GM19463 (cell line): ENCODE results near the gene CXCR3.
"Not testable (repeated sequence)": the region's sequence is repeated elsewhere in the genome, so short reads cannot be mapped to it uniquely, and the experiment has no call there.

Experiments used
- ATAC-seq: cut with Tn5 transposase; IDR thresholded peaks from one replicate; pipeline ENCODE4 v1.9.1; 2021; ENCODE audit warnings: mild to moderate bottlenecking, moderate library complexity; ENCODE audit not compliant: unreplicated experiment

Gene CXCR3

GRCh38 chrX:71615056-71615455, 3.3 kb downstream of the CXCR3 start:
- no peak for ATAC-seq

DNA sequence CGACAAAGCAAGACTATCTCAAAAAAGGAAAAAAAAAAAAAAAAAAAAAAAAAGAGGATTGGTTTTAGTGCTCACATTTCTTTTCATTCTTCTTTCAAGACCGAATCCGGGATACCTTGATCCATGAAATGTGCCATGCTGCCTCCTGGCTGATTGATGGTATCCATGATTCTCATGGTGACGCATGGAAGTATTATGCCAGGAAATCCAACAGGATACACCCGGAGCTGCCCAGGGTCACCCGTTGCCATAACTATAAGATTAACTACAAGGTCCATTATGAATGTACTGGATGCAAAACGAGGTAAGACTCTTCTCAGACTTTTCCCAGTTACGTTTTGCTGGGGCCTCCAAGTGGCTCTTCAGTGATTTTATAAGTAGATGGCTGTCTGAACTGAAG, 6.1 kb downstream of the CXCR3 start:
- no peak for ATAC-seq

- ATAC-seq, result not testable (repeated sequence)
These were observed 6.6 kb downstream of the CXCR3 start for GRCh38 chrX:71611736-71612135.

DNA sequence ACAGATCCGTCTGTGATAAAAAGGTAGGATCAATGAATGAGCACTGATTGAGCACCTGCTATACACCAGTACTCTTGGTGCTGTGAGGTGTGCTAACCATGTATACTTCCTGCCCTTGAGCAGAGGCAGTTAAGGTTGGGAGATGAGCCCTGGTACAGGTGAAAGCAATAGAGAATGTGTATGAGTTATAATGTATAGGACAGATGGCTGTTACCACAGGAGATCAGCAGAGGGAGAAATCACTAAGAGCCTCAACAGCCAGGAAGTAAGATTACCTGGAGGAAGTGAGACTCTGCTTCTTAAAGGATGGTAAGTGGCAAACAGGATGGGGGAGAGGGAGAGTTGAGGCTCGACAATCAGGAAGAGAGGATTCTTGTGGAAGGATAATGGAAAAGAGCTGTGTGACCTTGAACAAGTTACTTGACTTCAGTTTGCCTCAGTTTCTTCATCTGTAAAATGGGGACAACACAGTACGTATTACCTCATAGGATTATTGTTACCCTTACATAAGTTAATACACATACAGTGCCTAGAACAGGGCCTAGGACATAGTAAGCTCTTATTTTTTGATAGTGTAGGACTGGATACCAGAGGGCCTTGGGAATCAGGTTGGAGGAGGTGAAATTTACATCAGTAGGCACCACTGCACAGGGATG, 9.1 kb downstream of the CXCR3 start:
- ATAC-seq, result no peak

GRCh38 chrX:71607488-71607887, 10.8 kb downstream of the CXCR3 start:
- no peak for ATAC-seq

DNA sequence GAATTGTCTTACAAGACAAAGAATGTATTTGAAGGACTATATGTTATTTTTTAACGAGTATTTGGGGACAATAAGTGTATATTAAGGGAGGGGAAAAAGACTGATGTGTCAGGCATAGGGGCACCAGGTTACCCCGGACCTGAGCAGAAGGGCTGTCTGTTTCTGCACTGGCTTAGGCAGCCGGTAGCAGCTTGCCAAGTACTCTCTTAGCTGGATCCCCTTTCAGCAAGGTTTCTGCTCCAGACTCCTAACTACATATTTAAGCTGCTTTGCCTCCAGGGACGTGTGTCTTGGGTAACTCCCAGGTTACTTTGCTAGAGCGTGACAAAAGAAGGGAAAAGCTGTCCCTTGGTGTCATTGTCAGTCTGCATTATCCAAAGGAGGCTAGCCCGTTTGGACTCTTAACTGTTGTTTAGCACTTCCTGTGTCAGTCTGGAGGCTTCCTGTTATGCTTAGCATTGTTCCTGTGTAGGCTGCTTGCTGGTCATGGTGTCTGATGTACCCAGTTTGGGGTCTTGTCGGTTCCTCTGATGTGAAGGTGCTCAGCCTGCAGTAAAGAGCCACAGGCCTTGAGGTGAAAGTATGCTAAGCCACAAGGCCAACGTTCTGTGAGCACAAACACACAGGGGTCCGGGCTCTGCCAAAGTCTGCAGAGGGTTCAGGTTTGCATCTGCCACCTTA, 11.6 kb downstream of the CXCR3 start:
- no peak for ATAC-seq

GRCh38 chrX:71604796-71605568, 13.3 kb downstream of the CXCR3 start:
- no peak for ATAC-seq

DNA sequence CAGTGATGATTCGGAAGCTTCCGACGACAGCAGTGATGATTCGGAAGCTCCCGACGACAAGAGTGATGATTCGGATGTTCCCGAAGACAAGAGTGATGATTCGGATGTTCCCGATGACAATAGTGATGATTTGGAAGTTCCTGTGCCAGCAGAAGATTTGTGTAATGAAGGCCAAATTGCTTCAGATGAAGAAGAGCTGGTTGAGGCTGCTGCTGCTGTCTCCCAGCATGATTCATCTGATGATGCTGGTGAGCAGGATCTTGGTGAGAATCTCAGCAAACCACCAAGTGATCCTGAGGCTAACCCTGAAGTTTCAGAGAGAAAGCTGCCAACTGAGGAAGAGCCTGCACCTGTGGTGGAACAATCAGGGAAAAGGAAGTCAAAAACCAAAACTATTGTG, 14.2 kb downstream of the CXCR3 start:
- ATAC-seq, result no peak

DNA sequence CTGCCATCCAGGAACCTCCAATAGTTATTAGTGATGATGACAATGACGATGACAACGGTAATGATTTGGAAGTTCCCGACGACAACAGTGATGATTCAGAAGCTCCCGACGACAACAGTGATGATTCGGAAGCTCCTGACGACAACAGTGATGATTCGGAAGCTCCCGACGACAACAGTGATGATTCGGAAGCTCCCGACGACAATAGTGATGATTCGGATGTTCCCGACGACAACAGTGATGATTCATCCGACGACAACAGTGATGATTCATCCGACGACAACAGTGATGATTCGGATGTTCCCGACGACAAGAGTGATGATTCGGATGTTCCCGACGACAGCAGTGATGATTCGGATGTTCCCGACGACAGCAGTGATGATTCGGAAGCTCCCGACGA, 14.7 kb downstream of the CXCR3 start:
- no peak for ATAC-seq

DNA sequence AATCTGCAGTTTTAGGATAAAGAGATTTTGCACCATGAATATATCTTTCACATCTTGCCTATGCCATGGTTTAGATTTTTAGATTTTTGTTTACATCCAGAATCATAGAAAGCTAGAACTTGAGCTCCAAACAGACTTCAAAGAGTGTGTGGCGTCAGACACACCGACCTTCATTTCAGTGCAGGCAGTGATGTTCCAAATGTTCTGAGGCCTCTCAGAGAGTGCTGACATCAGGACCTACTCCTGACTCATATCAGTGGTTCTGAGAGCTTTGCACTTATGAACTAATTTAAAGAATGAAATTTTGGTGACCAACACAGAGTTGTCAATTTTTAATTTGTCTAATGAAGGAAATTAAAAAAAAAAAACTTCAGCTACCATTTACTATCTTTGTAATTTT, 18.3 kb downstream of the CXCR3 start:
- no peak for ATAC-seq

- not testable (repeated sequence) for ATAC-seq
These were observed 25.1 kb downstream of the CXCR3 start for GRCh38 chrX:71593210-71593609.

DNA sequence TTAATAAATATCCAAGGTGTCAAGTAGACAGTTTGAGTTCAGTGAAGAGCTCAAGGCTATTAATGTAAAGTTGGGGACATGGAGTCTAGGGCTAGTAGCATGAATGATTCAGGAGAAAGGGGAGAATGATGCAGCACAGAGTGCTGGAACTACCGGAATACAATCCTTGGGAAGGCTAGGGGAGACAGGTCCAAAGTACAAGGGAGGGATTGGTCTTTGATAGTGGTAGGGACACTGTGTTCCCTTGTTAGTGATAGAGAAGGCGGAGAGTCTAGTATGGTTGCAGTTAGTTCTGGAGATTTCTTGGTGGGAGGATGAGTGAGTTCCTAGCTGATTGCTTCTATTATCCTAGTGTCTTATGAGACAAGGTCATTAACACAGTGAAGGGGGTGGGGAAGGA, 31.4 kb downstream of the CXCR3 start:
- ATAC-seq, result no peak

DNA sequence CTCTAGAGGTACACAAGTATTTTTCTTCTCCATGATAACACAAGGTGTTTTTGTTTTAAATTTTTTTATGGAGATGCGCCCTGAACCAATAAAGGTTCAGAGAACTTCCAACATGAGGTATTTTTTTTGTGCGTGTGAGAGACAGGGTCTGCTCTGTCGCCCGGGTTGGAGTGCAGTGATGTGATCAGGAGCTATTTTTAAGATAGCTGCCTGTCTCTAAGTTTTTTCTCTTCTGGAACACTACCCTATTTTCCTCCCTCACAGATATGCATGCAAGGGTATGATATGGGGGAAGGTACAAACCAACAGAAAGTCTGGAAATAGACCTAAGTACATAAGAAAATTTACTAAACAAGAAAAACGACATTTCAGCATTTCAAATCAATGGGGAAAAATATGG, 37.1 kb downstream of the CXCR3 start:
- no peak for ATAC-seq

DNA sequence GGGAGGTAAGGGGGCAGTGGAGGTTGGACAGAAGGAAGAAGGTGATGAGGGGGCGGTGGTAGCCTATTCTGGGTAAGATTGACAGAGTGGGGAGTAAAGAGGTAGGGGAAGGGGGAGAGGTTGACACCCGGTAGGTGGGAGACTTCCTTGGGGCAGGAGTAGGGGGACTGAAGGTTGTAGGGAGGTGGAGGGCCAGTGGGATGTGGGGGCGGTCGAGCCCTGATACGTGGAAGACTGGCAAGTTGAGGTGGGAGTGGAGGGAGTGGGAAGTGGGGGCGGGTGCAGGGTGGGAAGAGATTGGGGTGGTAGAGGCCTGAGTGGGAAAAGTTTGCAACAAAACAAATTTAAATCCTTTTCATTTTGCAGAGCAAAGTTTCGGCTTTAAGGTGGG, 38.3 kb downstream of the CXCR3 start:
- no peak for ATAC-seq

GRCh38 chrX:71579136-71579989, 38.9 kb downstream of the CXCR3 start:
- no peak for ATAC-seq

DNA sequence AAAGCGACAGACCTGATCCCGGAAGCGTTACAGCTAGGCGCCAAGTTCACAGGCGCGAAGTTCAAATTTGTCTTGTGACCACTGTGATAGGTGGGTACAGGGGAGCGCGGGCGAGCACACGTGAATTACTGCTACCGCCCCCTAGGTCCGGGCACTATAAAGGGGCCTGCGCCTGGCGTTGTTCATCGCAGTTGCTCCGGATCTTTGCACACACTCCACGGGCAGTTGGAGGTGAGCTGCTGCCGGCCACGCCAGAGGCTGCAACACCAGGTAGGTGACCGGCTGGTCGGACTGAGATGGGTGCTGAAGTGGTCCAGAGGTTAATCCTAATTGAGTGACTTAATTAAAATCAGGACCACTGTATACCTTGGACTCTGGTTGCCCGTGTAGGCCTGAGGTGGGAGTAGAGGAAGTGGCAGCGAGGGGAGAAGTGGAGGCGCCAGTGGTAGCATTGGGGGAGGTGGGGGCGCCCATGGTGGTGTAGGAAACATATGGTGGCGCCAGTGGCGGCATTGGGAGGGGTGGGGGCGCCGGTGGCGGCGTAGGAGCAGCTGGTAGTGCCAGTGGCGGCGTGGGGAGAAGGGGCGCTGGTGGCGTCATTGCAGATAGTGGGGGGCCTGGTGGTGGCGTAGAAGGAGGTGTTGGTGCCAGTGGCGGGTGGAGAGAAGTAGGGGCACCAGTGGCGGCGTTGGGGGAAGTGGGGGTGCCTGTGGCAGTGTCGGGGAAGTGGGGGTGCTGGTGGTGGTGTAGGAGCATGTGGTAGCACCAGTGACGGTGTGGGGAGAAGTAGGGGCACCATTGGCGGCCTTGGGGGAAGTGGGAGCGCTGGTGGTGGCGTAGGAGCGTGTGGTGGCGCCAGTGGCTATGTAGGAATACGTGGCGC, 39.8 kb downstream of the CXCR3 start, which contains the start of gene GCNA:
Gene GCNA (plus strand): TSS at position 185 of the 883 bp plus-strand sequence. CDS start 2,385 bp downstream, outside the sequence.
- no peak for ATAC-seq

DNA sequence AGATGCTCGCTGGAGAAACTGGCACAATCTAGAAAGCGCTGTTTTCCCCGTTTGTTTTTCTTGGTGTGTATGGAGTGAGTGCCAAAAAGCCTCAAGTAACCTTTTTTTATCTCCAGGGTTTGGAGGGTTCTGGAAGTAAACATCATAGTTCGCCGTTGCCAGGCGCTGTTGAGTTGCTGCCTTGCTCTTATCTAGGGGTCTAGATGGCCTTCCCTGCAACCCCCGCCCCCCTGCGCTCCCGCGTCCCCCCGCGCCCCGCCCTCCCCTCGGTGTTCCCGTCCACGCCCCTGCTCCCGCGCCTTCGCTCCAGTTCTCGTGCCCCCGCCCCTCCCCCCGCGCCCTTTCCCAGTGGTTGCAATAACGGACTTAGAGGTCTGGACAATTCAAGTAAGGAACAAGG, 40.6 kb downstream of the CXCR3 start:
- no peak for ATAC-seq

DNA sequence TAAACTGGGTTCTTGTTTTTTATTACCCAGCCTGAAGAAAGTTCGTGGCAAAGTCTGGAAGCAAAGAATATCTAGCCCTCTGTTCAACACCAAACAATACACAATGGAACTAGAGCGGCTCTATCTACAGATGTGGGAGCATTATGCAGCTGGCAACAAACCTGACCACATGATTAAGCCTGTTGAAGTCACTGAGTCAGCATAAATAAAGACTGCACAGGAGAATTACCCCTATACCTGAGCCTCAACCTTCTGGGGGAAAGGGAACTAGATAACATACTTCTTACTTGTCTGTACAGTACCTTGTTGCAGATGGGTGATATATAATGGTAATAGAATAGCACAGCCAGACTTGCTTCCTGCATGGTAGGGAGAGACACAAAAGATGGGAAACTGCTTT, 44.7 kb downstream of the CXCR3 start:
- no peak for ATAC-seq

DNA sequence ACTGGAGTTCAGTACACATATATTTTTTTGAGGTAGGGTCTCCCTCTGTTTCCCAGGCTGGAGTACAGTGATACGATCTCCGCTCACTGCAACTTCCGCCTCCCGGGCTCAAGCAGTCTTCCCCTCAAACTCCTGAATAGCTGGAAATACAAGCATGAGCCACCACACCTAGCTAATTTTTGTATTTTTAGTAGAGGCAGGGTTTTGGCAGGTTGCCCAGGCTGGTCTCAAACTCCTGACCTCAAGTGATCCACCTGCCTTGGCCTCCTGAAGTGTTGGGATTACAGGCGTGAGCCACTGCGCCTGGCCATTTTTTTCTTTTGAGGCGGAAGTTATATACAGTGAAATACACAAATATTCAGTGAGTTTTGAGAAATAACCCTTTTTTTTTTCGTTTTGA, 46.9 kb downstream of the CXCR3 start:
- ATAC-seq, result not testable (repeated sequence)
